ENCODE results near the gene P4HA3.
"Not testable (repeated sequence)": the region's sequence is repeated elsewhere in the genome, so short reads cannot be mapped to it uniquely, and the experiment has no call there.

The P4HA3 gene

GRCh38 chr11:74311352-74311926 lies at the start of gene P4HA3:
TSS of gene P4HA3 (minus strand) at chr11:74311640. CDS start at chr11:74311611, 29 bp downstream.
- peak; percentile 74 for DNase-seq

GRCh38 chr11:74357449-74357848 lies 46.0 kb upstream of the P4HA3 start:
- DNase-seq: no peak

DNA sequence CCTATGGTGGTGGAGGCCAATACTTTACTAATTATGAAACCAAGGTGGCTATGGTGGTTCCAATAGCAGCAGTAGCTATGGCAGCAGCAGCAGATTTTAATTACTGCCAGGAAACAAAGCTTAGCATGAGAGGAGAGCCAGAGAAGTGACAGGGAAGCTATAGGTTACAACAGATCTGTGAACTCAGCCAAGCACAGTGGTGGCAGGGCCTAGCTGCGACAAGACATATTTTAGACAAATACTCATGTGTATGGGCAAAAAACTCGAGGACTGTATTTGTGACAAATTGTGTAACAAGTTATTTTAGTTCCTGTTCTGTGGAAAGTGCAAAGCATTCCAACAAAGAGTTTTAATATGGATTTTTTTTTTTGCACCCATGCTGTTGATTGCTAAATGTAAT lies 44.2 kb upstream of the P4HA3 start:
- no peak for DNase-seq

- DNase-seq: no peak
Observed at GRCh38 chr11:74354036-74354435, 42.6 kb upstream of the P4HA3 start.

GRCh38 chr11:74347381-74347780 lies 35.9 kb upstream of the P4HA3 start:
- no peak for DNase-seq

- DNase-seq: no peak
Observed at GRCh38 chr11:74345420-74345819, 34.0 kb upstream of the P4HA3 start.

DNA sequence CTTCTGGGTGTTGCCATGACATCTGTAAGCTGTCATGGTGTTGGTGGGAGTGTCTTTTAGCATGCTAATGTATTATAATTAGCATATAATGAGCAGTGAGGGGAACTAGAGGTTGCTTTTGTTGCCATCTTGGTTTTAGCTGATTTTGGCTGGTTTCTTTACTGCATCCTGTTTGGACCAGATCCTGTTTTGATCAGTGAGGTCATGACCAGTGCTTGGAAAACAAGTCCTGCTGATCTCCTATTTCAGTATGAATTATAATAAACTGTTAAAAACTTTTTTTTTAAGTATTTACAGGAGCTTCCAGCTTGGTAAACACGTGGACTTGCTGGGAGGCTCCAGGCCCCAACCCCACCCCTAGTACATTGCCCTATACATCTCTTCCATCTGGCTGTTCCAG lies 30.5 kb upstream of the P4HA3 start:
- DNase-seq: no peak

DNA sequence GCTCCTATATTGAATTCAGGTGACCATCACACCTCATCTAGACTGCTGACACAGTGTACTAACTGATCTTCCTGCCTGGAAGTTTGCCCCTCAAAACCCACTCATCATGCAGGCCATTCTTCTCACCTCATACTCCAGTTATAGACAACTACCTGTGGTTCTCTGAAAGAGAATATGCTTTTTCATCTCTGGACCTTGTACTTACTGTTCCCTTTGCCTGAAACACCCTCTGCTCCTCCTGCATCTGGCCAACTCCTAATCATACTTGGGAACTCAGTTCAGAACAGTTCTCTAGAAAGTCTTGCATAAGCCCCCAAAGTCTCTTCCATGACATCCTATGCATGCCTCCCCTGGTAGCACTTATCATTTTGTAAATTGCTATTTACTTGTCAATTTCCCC lies 28.2 kb upstream of the P4HA3 start:
- no peak for DNase-seq

DNA sequence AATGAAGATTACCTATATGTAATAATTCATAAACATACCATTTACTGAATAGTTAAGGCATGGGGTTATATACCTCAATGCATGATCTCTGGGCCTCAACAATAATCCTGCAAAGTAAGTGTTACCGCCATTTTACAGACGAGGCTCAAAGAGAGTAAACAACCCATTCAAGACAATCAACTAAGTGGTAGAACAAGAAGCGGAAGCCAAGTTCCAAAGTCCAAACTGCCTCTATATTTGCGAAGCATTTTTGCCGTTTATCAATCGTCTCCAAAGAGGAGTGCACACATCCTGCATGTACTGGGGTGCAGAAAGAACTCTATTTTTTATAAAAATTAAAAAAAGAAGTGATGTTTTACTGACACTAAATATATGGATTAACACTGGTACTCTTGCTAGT lies 27.5 kb upstream of the P4HA3 start:
- no peak for DNase-seq

- DNase-seq: no peak
Observed at GRCh38 chr11:74333193-74333592, 21.8 kb upstream of the P4HA3 start.

- DNase-seq: no peak
Observed at GRCh38 chr11:74332291-74332690, 20.9 kb upstream of the P4HA3 start.

DNA sequence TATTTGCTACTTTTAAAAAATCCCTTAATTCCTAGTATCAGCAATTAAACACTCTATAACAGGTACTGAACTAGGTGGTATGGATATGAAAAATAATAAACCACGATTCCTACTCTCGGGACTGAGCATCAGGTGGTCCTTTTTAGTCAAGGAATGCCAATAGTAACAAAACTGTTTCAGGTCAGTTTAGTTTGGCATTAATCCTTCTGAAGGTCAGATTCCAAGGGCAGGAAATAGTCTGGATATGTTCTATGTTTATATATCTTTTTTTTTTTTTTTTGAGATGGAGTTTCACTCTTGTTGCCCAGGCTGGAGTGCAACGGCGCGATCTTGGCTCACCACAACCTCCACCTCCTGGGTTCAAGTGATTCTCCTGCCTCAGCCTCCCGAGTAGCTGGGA lies 19.6 kb upstream of the P4HA3 start:
- not testable (repeated sequence) for DNase-seq

GRCh38 chr11:74330075-74330858 lies 18.8 kb upstream of the P4HA3 start:
- no peak for DNase-seq

- no peak for DNase-seq
Observed at GRCh38 chr11:74327076-74327475, 15.6 kb upstream of the P4HA3 start.

DNA sequence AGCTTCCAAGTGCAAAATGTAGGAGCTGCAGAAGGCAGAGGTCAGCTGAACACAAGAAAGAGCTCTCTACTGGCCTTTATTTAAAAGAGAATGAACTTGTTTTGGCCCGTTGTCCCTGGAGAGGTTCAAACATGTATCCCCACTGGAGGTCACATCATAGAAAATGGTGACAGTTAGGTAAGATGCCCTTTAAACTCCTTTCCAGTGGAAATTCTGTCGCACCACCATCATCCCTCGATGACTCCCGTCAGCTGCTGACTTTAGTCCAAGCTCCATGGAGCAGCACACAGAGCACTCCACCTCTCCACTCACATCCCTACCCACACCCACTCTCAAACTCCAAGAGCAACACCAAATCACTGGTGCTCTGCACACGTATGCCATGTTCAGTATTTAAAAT lies 15.2 kb upstream of the P4HA3 start:
- DNase-seq: no peak

DNA sequence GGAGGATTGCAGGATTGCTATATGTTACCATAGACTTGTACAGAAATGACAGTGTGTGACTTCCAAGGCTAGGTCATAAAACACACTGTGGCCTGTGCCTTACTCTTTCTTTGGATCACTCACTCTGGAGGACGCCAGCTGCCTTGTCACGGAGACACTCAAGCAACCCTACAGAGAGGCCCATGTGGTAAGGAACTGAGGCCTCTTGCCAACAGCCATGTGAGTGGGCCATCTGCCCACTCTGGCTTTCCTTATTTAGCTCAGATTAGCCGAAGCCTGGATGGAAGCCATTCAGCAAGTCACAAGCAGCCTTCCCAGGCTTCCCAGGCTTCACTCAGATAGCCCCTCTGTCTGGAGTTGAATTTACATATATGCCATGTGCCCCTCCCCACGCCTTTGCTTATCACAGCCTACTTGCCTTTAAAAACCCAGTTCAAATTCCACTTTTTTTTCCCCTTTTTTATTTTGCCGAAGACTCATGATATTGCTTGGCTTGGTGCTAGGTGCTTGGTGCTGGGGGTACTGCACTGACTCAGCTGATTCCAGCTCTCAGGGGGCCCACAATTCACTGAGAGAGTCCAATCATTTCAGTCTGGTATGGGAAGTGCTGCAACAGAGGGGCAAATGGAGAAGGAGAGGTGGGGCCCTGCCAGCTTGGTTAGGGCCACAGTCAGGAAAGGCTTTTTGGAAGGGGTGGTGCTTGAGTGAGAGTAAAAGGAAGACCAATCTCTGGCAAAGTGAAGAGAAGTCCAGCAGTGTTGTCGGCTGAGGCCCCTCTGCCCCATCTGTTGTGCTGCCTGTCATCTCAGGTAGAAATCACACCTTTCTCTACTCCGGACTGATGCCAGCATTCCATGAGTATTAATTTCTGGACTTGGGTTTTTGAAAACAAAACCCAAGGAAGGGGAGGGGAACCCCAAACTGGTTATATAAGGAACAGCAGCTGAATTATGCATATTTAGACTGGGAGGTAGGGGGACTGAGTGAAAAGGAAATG lies 14.5 kb upstream of the P4HA3 start:
- DNase-seq: peak; percentile 15

DNA sequence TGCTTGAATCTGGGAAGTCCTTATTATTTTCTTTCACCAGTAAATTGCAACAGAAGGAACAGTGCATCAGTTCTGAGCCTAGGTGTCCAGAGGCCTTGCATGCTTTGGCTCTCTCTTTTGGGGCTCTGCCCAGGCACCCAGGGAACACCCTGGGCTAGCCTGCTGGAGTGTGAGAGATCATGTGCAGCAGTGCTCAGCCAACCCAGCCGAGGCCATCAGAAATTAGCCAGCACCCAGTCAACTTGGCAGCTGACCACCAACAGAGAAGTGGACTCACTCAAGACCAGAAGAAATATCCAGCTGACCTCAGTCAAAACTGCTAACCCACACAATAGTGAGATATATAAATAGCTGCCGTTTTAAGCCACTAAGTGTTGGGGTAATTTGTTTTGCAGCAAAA lies 11.2 kb upstream of the P4HA3 start:
- DNase-seq: no peak

- DNase-seq: peak; percentile 88
Observed at GRCh38 chr11:74321487-74322188, 10.2 kb upstream of the P4HA3 start.

DNA sequence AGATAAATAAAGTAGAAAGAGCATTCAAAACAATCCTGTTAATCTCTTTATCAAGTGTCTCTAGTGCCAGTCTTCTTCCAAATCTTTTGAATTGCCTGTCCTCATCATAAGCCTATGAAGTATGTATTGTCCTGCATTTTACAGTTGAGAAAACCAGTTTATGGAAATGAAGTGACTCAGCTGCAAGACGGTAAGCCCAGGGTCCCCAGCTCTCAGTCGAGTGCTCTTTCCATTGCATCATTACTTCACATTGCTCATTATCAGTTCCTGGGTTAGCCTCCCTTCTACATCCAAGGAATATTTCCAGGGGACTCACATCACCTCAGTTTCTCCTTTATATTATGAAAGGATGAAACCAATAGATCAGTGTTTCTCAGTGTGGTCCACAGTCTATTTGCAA lies 9.1 kb upstream of the P4HA3 start:
- no peak for DNase-seq

DNA sequence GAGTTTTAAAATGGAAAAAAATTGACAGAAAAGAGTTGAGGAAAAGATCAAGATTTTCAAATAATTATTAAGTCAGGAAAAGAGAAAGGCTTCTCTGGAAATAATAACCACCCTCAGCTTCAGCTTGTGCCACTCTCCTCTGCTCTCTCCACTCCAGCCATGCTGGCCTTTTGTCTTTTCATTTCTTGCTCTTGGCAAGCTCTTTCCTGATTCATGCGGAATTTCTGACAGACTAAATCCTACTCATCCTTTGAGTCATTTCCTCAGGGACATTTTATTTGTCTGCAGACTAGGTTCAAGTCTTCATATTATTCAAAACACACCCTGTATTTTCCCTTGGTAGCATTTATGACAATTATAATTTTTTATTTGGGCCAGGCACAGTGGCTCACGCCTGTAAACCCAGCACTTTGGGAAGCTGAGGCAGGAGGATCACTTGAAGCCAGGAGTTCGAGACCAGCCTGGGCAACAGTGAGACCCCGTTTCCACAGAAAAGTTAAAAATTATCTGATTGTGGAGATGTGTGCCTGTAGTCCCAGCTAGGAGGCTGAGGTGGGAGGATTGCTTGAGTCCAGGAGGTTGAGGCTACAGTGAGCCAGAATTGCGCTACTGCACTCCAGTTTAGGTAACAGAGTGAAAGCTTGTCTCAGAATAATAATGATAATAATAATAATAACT lies 7.8 kb upstream of the P4HA3 start:
- DNase-seq: no peak

- DNase-seq: no peak
Observed at GRCh38 chr11:74318241-74318932, 6.9 kb upstream of the P4HA3 start.
